Subcutaneous adipose tissue (tissue), 4 donors: ENCODE results near the gene HMG20B. TPM values are rescaled to one million over a fixed set of nuclear protein-coding genes. Genes with fewer than 3 reads are reported as not detected.

Source experiments
- CTCF ChIP-seq: fragments of 450-650 bp; IDR thresholded peaks from one replicate; pipeline ENCODE4 v1.5.1; 2016; ENCODE audit warnings: low read depth, mild to moderate bottlenecking, control low read depth, antibody characterized with exemption, moderate library complexity
- total RNA-seq, 4 donors: library from RNA; depleted of rRNA; stranded (reverse); fragments of >200 nt; gene quantifications; one replicate each; pipeline ENCODE4 v1.1.0, GENCODE V29; 2016

Gene HMG20B
- total RNA-seq, 4 donors from 2014 or later: 51.4 to 124 (median 102) TPM

- no peak for TF ChIP-seq CTCF
Measured at GRCh38 chr19:3575260-3575741, 2.6 kb downstream of the HMG20B start.

GRCh38 chr19:3575949-3576673 lies 3.4 kb downstream of the HMG20B start:
- no peak for TF ChIP-seq CTCF

GRCh38 chr19:3576696-3577443 lies 4.1 kb downstream of the HMG20B start:
- TF ChIP-seq CTCF: no peak

GRCh38 chr19:3577723-3578344 lies 5.1 kb downstream of the HMG20B start:
- TF ChIP-seq CTCF: no peak

- TF ChIP-seq CTCF: no peak
Measured at GRCh38 chr19:3578390-3578789, 5.6 kb downstream of the HMG20B start.

GRCh38 chr19:3580156-3580934 lies 7.6 kb downstream of the HMG20B start:
- no peak for TF ChIP-seq CTCF
